ENCODE measurements around the gene AGO3. TPM values are rescaled to one million over a fixed set of nuclear protein-coding genes. Genes with fewer than 3 reads are reported as not detected.

Gene AGO3
- total and polyA plus RNA-seq, 2 donors (not counting 3 experiments of a cell fraction or from before 2014, with no cell fraction given) = 10.4 to 21.1 TPM

DNA sequence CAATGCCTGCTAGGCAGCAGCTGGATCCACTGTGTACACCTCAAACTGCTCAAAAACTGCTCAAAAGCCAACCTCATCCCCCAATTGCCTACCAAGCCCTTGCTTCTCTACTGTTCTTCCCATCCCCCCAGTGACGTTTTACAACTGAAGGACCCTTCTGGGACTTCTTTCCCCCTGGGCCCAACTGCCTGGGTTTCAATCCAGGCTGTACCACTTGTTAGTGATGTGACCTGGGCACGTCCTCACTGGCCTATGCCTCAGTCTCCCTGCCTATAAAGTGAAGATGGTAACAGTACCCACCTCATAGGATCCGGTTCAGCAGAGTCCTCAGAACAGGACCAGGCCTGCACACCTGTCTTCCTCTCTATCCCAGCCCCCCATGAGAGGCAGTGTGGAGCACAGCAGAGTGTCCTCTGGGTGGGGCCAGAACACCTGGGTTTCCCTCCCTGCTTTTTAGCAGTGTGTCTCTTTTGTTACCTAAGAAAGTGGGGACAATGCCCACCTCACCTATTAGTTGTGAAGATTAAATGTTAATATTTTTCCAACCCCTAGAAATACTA, 151.1 kb downstream of the AGO3 start:
- intact Hi-C loops (cut with micrococcal nuclease) = no loop called here
- no peaks in the 10 kb centered on the region for H3K9me1 ChIP-seq (replicated peaks; ENCODE audit: control insufficient read depth, extremely low read depth, insufficient read depth, low read length)
- no peak overlapping the region for H2AFZ ChIP-seq (ENCODE audit: low read depth, low read length)
- no peaks in the 10 kb centered on the region for H3K79me2 ChIP-seq (ENCODE audit: control insufficient read depth, insufficient read depth, low read length)
- dilution Hi-C loops (cut with MboI; ENCODE audit: extremely low pct_ligation_motif_present, low sequenced_read_pairs) = no loop called here
- no peaks in the 10 kb centered on the region for H3K27me3 ChIP-seq (ENCODE audit: control insufficient read depth in 2 of 2, insufficient read depth in 2 of 2, low read length in 2 of 2)
- no peaks in the 10 kb centered on the region for H3K4me1 ChIP-seq (ENCODE audit: control insufficient read depth, extremely low read depth, insufficient read depth, low read length)
- BruUV-seq (replicated peaks) = no TSS peak
- no peak overlapping the region for H3K27ac ChIP-seq (ENCODE audit: insufficient read depth, low read depth, low read length)
- TF ChIP-seq EZH2 (IDR thresholded peaks at IDR 0.05; ENCODE audit: borderline replicate concordance, low read depth, low read length, severe bottlenecking) (no peak), FOS (IDR thresholded peaks at IDR 0.05; ENCODE audit: borderline replicate concordance, insufficient read depth, low read length) (no peak), POLR2A (IDR thresholded peaks at IDR 0.05; ENCODE audit: low read depth, low read length) (no peak), POLR2AphosphoS5 (IDR thresholded peaks at IDR 0.05; ENCODE audit: insufficient read depth, low read depth, low read length) (no peak), MYC (IDR thresholded peaks at IDR 0.05; ENCODE audit: low read depth, low read length) (no peak), GATA2 (IDR thresholded peaks at IDR 0.05; ENCODE audit: insufficient read depth, insufficient read length, low read depth, low read length) (no peak), JUN (IDR thresholded peaks at IDR 0.05; ENCODE audit: borderline replicate concordance, insufficient read depth, insufficient read length, low read depth) (no peak)
- TF ChIP-seq, protein P1, sequence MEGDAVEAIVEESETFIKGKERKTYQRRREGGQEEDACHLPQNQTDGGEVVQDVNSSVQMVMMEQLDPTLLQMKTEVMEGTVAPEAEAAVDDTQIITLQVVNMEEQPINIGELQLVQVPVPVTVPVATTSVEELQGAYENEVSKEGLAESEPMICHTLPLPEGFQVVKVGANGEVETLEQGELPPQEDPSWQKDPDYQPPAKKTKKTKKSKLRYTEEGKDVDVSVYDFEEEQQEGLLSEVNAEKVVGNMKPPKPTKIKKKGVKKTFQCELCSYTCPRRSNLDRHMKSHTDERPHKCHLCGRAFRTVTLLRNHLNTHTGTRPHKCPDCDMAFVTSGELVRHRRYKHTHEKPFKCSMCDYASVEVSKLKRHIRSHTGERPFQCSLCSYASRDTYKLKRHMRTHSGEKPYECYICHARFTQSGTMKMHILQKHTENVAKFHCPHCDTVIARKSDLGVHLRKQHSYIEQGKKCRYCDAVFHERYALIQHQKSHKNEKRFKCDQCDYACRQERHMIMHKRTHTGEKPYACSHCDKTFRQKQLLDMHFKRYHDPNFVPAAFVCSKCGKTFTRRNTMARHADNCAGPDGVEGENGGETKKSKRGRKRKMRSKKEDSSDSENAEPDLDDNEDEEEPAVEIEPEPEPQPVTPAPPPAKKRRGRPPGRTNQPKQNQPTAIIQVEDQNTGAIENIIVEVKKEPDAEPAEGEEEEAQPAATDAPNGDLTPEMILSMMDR (IDR thresholded peaks at IDR 0.05; ENCODE audit: extremely low read depth in 1 of 2, insufficient read depth in 1 of 2, low read depth in 1 of 2, low read length in 2 of 2) = no peak
- TF ChIP-seq, protein P2, sequence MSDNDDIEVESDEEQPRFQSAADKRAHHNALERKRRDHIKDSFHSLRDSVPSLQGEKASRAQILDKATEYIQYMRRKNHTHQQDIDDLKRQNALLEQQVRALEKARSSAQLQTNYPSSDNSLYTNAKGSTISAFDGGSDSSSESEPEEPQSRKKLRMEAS (IDR thresholded peaks at IDR 0.05; ENCODE audit: insufficient read depth, insufficient read length) = no peak
- H4K20me1 ChIP-seq (replicated peaks; ENCODE audit: control insufficient read depth, extremely low read depth, insufficient read depth, low read length) = no peaks in the 10 kb centered on the region
- no peaks in the 10 kb centered on the region for H3K9me3 ChIP-seq (replicated peaks; ENCODE audit: control insufficient read depth, insufficient read depth, low read length)
- ChIA-PET CTCF (no interaction called here), POLR2A (no interaction called here)
- DNase-seq (ENCODE audit: low read depth, low spot score) (no peak), FAIRE-seq (no peak)
- H3K4me3 ChIP-seq (replicated peaks in 1 of 3; ENCODE audit: insufficient read depth in 1 of 3, low read depth in 1 of 3, low read length in 3 of 3) = no peak overlapping the region
- no peak overlapping the region for H3K9ac ChIP-seq (replicated peaks; ENCODE audit: extremely low read depth, insufficient read depth, low read length)
- H3K4me2 ChIP-seq (ENCODE audit: insufficient read depth, low read length) = no peak overlapping the region
- no peaks in the 10 kb centered on the region for H3K36me3 ChIP-seq (ENCODE audit: control insufficient read depth in 2 of 2, extremely low read depth in 1 of 2, insufficient read depth in 2 of 2, low read length in 2 of 2)

Data from endothelial cell of umbilical vein (primary cell).